HG02870 (cell line): ENCODE results near the gene SEBOX.

Experiments
- ATAC-seq: cut with Tn5 transposase; IDR thresholded peaks from one replicate; pipeline ENCODE4 v1.9.1; 2021; ENCODE audit warnings: mild to moderate bottlenecking, moderate library complexity; ENCODE audit not compliant: unreplicated experiment

SEBOX gene

GRCh38 chr17:28394337-28395116 is 29.5 kb upstream of the SEBOX start:
- no peak for ATAC-seq

- ATAC-seq: no peak
Observed at GRCh38 chr17:28392491-28392890, 27.5 kb upstream of the SEBOX start.

- no peak for ATAC-seq
Observed at GRCh38 chr17:28391401-28391800, 26.4 kb upstream of the SEBOX start.

GRCh38 chr17:28390984-28391383 is 26.0 kb upstream of the SEBOX start:
- ATAC-seq: no peak

GRCh38 chr17:28390563-28390962 is 25.6 kb upstream of the SEBOX start:
- no peak for ATAC-seq

- ATAC-seq: no peak
Observed at GRCh38 chr17:28390141-28390540, 25.1 kb upstream of the SEBOX start.

- ATAC-seq: no peak
Observed at GRCh38 chr17:28388106-28388505, 23.1 kb upstream of the SEBOX start.

GRCh38 chr17:28386391-28386790 is 21.4 kb upstream of the SEBOX start:
- ATAC-seq: no peak

GRCh38 chr17:28385406-28385805 is 20.4 kb upstream of the SEBOX start:
- ATAC-seq: no peak

GRCh38 chr17:28385037-28385400 is 20.0 kb upstream of the SEBOX start:
- peak; percentile 8 for ATAC-seq

GRCh38 chr17:28384281-28385036 is 19.5 kb upstream of the SEBOX start:
- peak; percentile 59 for ATAC-seq

GRCh38 chr17:28381141-28381825 is 16.3 kb upstream of the SEBOX start:
- no peak for ATAC-seq

GRCh38 chr17:28379814-28380801 is 15.1 kb upstream of the SEBOX start:
- no peak for ATAC-seq

GRCh38 chr17:28372945-28373274 is 7.9 kb upstream of the SEBOX start:
- ATAC-seq: no peak

GRCh38 chr17:28372203-28372944 is 7.4 kb upstream of the SEBOX start:
- no peak for ATAC-seq

GRCh38 chr17:28371245-28372202 is 6.5 kb upstream of the SEBOX start, which contains the start of gene SARM1:
SARM1 (plus strand) TSS chr17:28371694; CDS start chr17:28372033, 339 bp downstream.
- ATAC-seq: peak; percentile 81

GRCh38 chr17:28370744-28371103 is 5.7 kb upstream of the SEBOX start:
- no peak for ATAC-seq

GRCh38 chr17:28370035-28370743 is 5.2 kb upstream of the SEBOX start, which contains the start of gene VTN:
VTN (minus strand) TSS chr17:28370307; CDS start chr17:28370203, 104 bp downstream.
- ATAC-seq: no peak
